ENCODE data around the gene PCSK4.
"Not testable (repeated sequence)": the region's sequence is repeated elsewhere in the genome, so short reads cannot be mapped to it uniquely, and the experiment has no call there.

DNA sequence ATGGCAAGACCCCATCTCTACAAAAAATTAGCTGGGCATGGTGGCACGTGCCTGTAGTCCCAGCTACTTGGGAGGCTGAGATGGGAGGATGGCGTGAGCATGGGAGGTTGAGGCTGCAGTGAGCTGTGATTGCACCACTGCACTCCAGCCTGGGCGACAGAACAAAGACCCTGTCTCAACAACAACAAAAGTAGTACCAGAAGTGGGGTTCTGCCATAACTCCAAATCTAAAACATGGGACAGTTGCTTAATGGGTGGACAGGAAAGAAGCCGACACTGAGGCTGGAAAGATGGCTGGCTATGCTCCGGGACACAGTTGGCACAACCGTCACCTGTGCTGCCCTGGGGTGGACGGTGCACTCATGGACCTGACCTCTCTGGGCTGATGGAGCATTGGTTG is 45.5 kb upstream of the PCSK4 start:
- TF ChIP-seq POLR2A (IDR thresholded peaks at IDR 0.05), result not testable (repeated sequence)
- TF ChIP-seq, protein P1, sequence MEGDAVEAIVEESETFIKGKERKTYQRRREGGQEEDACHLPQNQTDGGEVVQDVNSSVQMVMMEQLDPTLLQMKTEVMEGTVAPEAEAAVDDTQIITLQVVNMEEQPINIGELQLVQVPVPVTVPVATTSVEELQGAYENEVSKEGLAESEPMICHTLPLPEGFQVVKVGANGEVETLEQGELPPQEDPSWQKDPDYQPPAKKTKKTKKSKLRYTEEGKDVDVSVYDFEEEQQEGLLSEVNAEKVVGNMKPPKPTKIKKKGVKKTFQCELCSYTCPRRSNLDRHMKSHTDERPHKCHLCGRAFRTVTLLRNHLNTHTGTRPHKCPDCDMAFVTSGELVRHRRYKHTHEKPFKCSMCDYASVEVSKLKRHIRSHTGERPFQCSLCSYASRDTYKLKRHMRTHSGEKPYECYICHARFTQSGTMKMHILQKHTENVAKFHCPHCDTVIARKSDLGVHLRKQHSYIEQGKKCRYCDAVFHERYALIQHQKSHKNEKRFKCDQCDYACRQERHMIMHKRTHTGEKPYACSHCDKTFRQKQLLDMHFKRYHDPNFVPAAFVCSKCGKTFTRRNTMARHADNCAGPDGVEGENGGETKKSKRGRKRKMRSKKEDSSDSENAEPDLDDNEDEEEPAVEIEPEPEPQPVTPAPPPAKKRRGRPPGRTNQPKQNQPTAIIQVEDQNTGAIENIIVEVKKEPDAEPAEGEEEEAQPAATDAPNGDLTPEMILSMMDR (IDR thresholded peaks at IDR 0.05), result not testable (repeated sequence)
